Ovary (tissue), 3 donors: ENCODE data around the gene HEBP1.

Source experiments
- CTCF ChIP-seq, 3 donors: fragments of 450-650 bp in 2 of 3; fragments of 200-600 bp in 1 of 3; IDR thresholded peaks; one replicate each; pipeline versions ENCODE4 v1.5.1 to v1.8.0; 2016 to 2022; ENCODE audit warnings: antibody characterized with exemption in 3 of 3, mild to moderate bottlenecking in 1 of 3
- POLR2A ChIP-seq: fragments of 450-650 bp; IDR thresholded peaks from one replicate; pipeline ENCODE4 v1.6.1; 2017; ENCODE audit warnings: antibody characterized with exemption, mild to moderate bottlenecking, moderate library complexity
- donor health status: DM: no; HTN: no; CAD: no.

GRCh38 chr12:12926571-12927071, 73.4 kb downstream of the HEBP1 start:
- TF ChIP-seq POLR2A (no peak), CTCF (IDR thresholded peaks at IDR 0.05) (no peak)
